Left lung (tissue), 10 donors: ENCODE data around the gene THAP3. TPM values are rescaled to one million over a fixed set of nuclear protein-coding genes. Genes with fewer than 3 reads are reported as not detected.
A peak's percentile ranks its signal among the peaks of the same experiment; 100 is the strongest.

ENCODE experiments used
- ATAC-seq: fragments of 200-7000 bp; cut with Tn5 transposase; one replicate; pipeline ENCODE4 v1.9.1; 2020; ENCODE audit warnings: moderate library complexity
- DNase-seq, 4 donors: peaks; one replicate each; pipeline ENCODE4 v3.0.0-alpha.2; 2013 to 2020
- H3K27ac ChIP-seq, 2 donors: fragments of 200-600 bp; sonication (generic) in 1 of 2; one replicate each; pipeline versions ENCODE4 v1.5.0 to v1.8.0; 2020 to 2021
- H3K27me3 ChIP-seq, 2 donors: fragments of 200-600 bp; sonication (generic) in 1 of 2; one replicate each; pipeline versions ENCODE4 v1.5.0 to v1.8.0; 2020 to 2021
- H3K36me3 ChIP-seq, 2 donors: fragments of 200-600 bp; sonication (generic) in 1 of 2; one replicate each; pipeline versions ENCODE4 v1.5.0 to v1.8.0; 2020 to 2021
- H3K4me1 ChIP-seq, 2 donors: fragments of 200-600 bp; one replicate each; pipeline ENCODE4 v1.8.0; 2021
- H3K4me3 ChIP-seq, 2 donors: fragments of 200-600 bp; sonication (generic) in 1 of 2; one replicate each; pipeline versions ENCODE4 v1.5.0 to v1.8.0; 2020 to 2021; ENCODE audit warnings: mild to moderate bottlenecking in 1 of 2
- H3K9me3 ChIP-seq, 2 donors: fragments of 200-600 bp; sonication (generic) in 1 of 2; one replicate each; pipeline versions ENCODE4 v1.5.0 to v1.8.0; 2020 to 2021
- CTCF ChIP-seq, 2 donors: fragments of 200-600 bp; sonication (generic) in 1 of 2; IDR thresholded peaks; one replicate each; pipeline versions ENCODE4 v1.5.0 to v1.8.0; 2021; ENCODE audit warnings: antibody characterized with exemption in 2 of 2
- intact Hi-C, 2 donors: fragments of 100-400 bp; cut with DNase I; formaldehyde crosslinking; loops; one replicate each; pipeline versions ENCODE4 v1.11.2 to v1.14.2; 2022
- polyA plus RNA-seq, 6 donors: library from polyadenylated mRNA; unstranded; fragments of 120-200 nt; gene quantifications; one replicate each; pipeline ENCODE4 v1.2.1, GENCODE V29; 2013; ENCODE audit not compliant: insufficient read length in 6 of 6
- total RNA-seq, 2 donors: library from RNA; stranded (reverse); fragmentation: NEBNext Ultra II Directional; extraction: Animal tissue kit (Norgen Biotek cat#: 25700); gene quantifications; one replicate each; pipeline ENCODE4 v1.2.1, GENCODE V29; 2021
- donor health status: DM: no; HTN: yes; CAD: no.
- donor health status: DM: no; HTN: no; CAD: no.

THAP3 gene
- total and polyA plus RNA-seq, 8 donors = 14.5 to 20.5 (median 17.1) TPM

DNA sequence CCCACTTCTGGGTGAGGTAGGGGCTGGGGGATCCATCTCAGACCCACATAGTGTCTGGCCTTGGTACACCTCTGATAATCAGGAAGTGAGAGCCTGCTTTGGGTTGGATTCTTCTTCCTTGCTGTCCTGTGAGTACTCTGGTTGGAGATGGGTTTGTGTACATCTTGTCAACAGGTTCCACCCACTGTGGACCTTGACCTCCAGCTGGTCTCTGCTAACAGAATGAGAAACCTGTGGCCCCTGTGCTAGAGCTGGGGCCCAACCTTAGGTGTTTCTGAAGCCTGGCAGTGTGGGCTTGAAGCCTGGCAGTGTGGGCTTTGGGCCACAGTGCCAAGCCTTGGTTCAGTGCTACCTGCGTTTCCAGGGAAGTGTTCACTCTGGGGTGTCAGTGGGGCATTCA, 42.3 kb upstream of the THAP3 start:
- TF ChIP-seq CTCF (IDR thresholded peaks at IDR 0.05) = no peak
- ATAC-seq = no peak
- Histone ChIP-seq H3K27me3 (no peaks in the 10 kb centered on the region), H3K4me3 (peak overlapping the region in 1 of 2 donors; percentile 88), H3K4me1 (peaks cover 11 to 54% of the 10 kb centered on the region in 2 donors), H3K27ac (peak overlapping the region in 1 of 2 donors; percentile 96), H3K9me3 (no peaks in the 10 kb centered on the region), H3K36me3 (peaks cover 0 to 18% of the 10 kb centered on the region in 2 donors)
- DNase-seq = no peak
- intact Hi-C loops = no loop called here

GRCh38 chr1:6584126-6585080, 40.3 kb upstream of the THAP3 start:
- Histone ChIP-seq H3K36me3 (peaks cover 0 to 39% of the 10 kb centered on the region in 2 donors), H3K4me3 (no peak overlapping the region), H3K27me3 (no peaks in the 10 kb centered on the region), H3K4me1 (peaks cover 11 to 66% of the 10 kb centered on the region in 2 donors), H3K27ac (no peak overlapping the region), H3K9me3 (no peaks in the 10 kb centered on the region)
- DNase-seq (no peak), ATAC-seq (no peak)
- intact Hi-C loops = no loop called here
- no peak for TF ChIP-seq CTCF (IDR thresholded peaks at IDR 0.05)

DNA sequence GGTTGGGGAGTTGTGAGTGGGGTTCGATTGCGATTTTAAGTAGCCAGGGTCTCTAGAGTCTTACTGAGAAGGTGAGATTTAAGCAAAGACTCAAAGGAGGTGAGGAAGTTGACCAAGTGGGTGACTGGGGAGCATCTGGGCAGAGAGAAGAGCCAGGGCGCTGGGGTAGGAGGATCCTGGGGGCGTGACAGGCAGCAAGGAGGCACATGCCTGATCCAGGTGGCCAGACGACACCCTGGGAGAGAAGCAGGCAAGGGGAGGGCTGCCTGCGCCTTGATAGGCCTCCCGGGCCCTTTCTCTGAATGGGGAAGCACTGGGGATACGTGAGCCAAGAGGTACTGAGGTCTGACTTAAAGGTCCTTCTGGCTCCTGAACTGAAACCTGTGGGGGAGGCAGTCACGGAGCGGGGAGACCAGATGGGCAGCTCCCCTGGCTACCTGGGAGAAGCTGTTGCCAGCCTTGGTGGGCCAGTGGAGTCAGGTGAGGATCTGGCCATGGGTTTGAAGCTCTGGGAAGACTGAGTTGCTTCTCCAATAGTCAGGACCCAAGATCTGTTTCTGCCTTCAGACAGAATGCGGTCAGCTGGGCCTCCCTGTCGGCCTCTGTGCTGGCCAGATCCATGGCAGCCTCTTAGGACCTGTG, 39.5 kb upstream of the THAP3 start:
- DNase-seq (no peak), ATAC-seq (no peak)
- H3K27ac ChIP-seq = no peak overlapping the region
- H3K36me3 ChIP-seq = peaks cover 0 to 47% of the 10 kb centered on the region in 2 donors
- TF ChIP-seq CTCF (IDR thresholded peaks at IDR 0.05) = no peak
- peaks cover 11 to 68% of the 10 kb centered on the region in 2 donors for H3K4me1 ChIP-seq
- no peak overlapping the region for H3K4me3 ChIP-seq
- no peaks in the 10 kb centered on the region for H3K27me3 ChIP-seq
- no peaks in the 10 kb centered on the region for H3K9me3 ChIP-seq
- intact Hi-C loops = no loop called here

GRCh38 chr1:6585841-6586240, 38.8 kb upstream of the THAP3 start:
- intact Hi-C loops = no loop called here
- no peak for TF ChIP-seq CTCF (IDR thresholded peaks at IDR 0.05)
- DNase-seq (no peak), ATAC-seq (no peak)
- H3K4me1 ChIP-seq = peaks cover 7 to 69% of the 10 kb centered on the region in 2 donors
- peaks cover 0 to 53% of the 10 kb centered on the region in 2 donors for H3K36me3 ChIP-seq
- H3K27me3 ChIP-seq = no peaks in the 10 kb centered on the region
- H3K27ac ChIP-seq = no peak overlapping the region
- no peaks in the 10 kb centered on the region for H3K9me3 ChIP-seq
- H3K4me3 ChIP-seq = no peak overlapping the region

DNA sequence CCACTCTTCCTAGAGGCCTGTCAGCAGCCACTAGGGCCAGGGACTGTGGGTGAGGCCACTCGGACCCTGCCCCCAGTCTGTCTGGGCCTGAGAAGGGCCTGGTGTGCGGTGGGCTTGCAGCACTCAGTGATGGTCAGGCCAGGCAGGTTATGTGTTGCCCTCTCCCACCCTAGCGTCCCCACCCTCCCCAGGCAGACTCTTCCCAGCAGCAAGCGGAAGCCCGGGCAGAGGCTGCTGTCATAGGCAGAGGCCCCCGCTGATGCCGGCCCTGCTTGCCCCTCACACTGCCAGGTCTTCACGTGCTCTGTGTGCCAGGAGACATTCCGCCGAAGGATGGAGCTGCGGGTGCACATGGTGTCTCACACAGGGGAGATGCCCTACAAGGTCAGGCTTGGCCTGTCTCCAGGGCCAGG, 38.3 kb upstream of the THAP3 start:
- DNase-seq = no peak
- Histone ChIP-seq H3K9me3 (no peaks in the 10 kb centered on the region), H3K4me3 (no peak overlapping the region), H3K36me3 (peaks cover 0 to 59% of the 10 kb centered on the region in 2 donors), H3K27me3 (no peaks in the 10 kb centered on the region), H3K27ac (no peak overlapping the region), H3K4me1 (peaks cover 2 to 69% of the 10 kb centered on the region in 2 donors)
- intact Hi-C loops = no loop called here
- ATAC-seq = no peak
- no peak for TF ChIP-seq CTCF (IDR thresholded peaks at IDR 0.05)
